Measurements from ENCODE around the gene SDK2. TPM values are rescaled to one million over a fixed set of nuclear protein-coding genes. Genes with fewer than 3 reads are reported as not detected.

The SDK2 gene
- total and polyA plus RNA-seq, 2 of the 4 experiments (the other 2 are of a cell fraction) = under 0.01 to 0.03 TPM

GRCh38 chr17:73533781-73534180 is 110.5 kb downstream of the SDK2 start:
- Histone ChIP-seq H3K27me3 (ENCODE audit: control insufficient read depth, insufficient read depth, low read length) (no peaks in the 10 kb centered on the region; the same call in 1 of the 2 replicates), H3K9ac (ENCODE audit: low read depth, low read length) (no peak overlapping the region), H3K18ac (ENCODE audit: low read depth, low read length) (no peak overlapping the region), H3K79me1 (ENCODE audit: low read depth in 1 of 2, low read length in 2 of 2) (no peaks in the 10 kb centered on the region), H3K4me2 (ENCODE audit: low read depth, low read length) (no peak overlapping the region), H3K36me3 (ENCODE audit: control insufficient read depth, insufficient read depth, low read length) (no peaks in the 10 kb centered on the region), H2AK9ac (replicated peaks; ENCODE audit: low read depth, low read length, poor library complexity) (no peak overlapping the region), H3K9me1 (ENCODE audit: insufficient read depth, low read length) (no peaks in the 10 kb centered on the region), H3K9me3 (ENCODE audit: control insufficient read depth, insufficient read depth, low read length) (no peaks in the 10 kb centered on the region), H3K56ac (ENCODE audit: extremely low read depth, insufficient read depth, low read length) (no peak overlapping the region), H4K5ac (ENCODE audit: low read depth, low read length) (no peak overlapping the region), H2BK120ac (ENCODE audit: low read depth, low read length) (no peak overlapping the region), H3K14ac (replicated peaks; ENCODE audit: low read depth, low read length) (no peak overlapping the region), H4K20me1 (ENCODE audit: insufficient read depth, low read length) (no peaks in the 10 kb centered on the region), H4K91ac (ENCODE audit: insufficient read depth, low read depth, low read length) (no peak overlapping the region), H2BK5ac (ENCODE audit: low read depth, low read length, poor library complexity, severe bottlenecking) (no peak overlapping the region), H3K27ac (ENCODE audit: insufficient read depth, low read length) (no peak overlapping the region), H4K8ac (ENCODE audit: low read depth in 2 of 2, low read length in 2 of 2) (no peak overlapping the region), H3K23ac (ENCODE audit: low read depth, low read length) (no peak overlapping the region), H3K4me3 (ENCODE audit: insufficient read depth, low read depth, low read length) (no peak overlapping the region), H2BK15ac (ENCODE audit: low read depth, low read length) (no peak overlapping the region), H2BK20ac (ENCODE audit: low read depth, low read length) (no peak overlapping the region), H2AK5ac (ENCODE audit: low read depth, low read length) (no peak overlapping the region), H3K4me1 (ENCODE audit: control insufficient read depth, insufficient read depth, low read length) (no peaks in the 10 kb centered on the region), H3K4ac (ENCODE audit: low read depth, low read length) (no peak overlapping the region), H2AFZ (replicated peaks; ENCODE audit: low read length, poor library complexity) (no peak overlapping the region)
- intact Hi-C loops (cut with micrococcal nuclease) (no loop called here), dilution Hi-C loops (cut with HindIII; ENCODE audit: low sequenced_read_pairs, unreplicated experiment) (no loop called here), in situ Hi-C loops (cut with MboI; ENCODE audit: low sequenced_read_pairs) (loop anchor here (25.0 kb wide), 1 partner anchor 271 kb away; the partner anchor contains the start of gene CPSF4L)
- ChIA-PET POLR2A (ENCODE audit: unreplicated experiment) (no interaction called here), CTCF (no interaction called here)
- ATAC-seq (ENCODE audit: low read depth) (no peak), DNase-seq (no peak)
- WGBS, 2 experiments (ENCODE audit: extremely low coverage in 2 of 2, insufficient read length in 1 of 2) = 41% methylated on average over 3 of the region's 7 CpGs; no CpG with 5 or more reads in 1 of the 2 experiments
- no peak for TF ChIP-seq RFX5 (IDR thresholded peaks at IDR 0.05; ENCODE audit: low read depth, low read length)
- no peak for TF ChIP-seq RAD21 (IDR thresholded peaks at IDR 0.05; ENCODE audit: low read length)
- TF ChIP-seq, protein P1, sequence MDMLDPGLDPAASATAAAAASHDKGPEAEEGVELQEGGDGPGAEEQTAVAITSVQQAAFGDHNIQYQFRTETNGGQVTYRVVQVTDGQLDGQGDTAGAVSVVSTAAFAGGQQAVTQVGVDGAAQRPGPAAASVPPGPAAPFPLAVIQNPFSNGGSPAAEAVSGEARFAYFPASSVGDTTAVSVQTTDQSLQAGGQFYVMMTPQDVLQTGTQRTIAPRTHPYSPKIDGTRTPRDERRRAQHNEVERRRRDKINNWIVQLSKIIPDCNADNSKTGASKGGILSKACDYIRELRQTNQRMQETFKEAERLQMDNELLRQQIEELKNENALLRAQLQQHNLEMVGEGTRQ (IDR thresholded peaks at IDR 0.05; ENCODE audit: low read depth, low read length) = no peak
- TF ChIP-seq, protein P2, sequence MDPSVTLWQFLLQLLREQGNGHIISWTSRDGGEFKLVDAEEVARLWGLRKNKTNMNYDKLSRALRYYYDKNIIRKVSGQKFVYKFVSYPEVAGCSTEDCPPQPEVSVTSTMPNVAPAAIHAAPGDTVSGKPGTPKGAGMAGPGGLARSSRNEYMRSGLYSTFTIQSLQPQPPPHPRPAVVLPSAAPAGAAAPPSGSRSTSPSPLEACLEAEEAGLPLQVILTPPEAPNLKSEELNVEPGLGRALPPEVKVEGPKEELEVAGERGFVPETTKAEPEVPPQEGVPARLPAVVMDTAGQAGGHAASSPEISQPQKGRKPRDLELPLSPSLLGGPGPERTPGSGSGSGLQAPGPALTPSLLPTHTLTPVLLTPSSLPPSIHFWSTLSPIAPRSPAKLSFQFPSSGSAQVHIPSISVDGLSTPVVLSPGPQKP (IDR thresholded peaks at IDR 0.05; ENCODE audit: borderline replicate concordance, low read depth, low read length) = no peak
- TF ChIP-seq FOS (IDR thresholded peaks at IDR 0.05; ENCODE audit: low read depth, low read length) = no peak
- no peak for TF ChIP-seq RCOR1 (IDR thresholded peaks at IDR 0.05; ENCODE audit: insufficient replicate concordance, low read length)
- TF ChIP-seq CEBPB (IDR thresholded peaks at IDR 0.05; ENCODE audit: low read depth, low read length) = no peak
- TF ChIP-seq CHD1 (IDR thresholded peaks at IDR 0.05; ENCODE audit: low read depth, low read length) = no peak
- no peak for TF ChIP-seq BHLHE40 (IDR thresholded peaks at IDR 0.05; ENCODE audit: low read depth, low read length)
- TF ChIP-seq MAZ (IDR thresholded peaks at IDR 0.05; ENCODE audit: borderline replicate concordance, low read depth, low read length) = no peak
- TF ChIP-seq POLR2A (IDR thresholded peaks at IDR 0.05; ENCODE audit: low read depth, low read length) = no peak
- no peak for TF ChIP-seq NFE2L2 (IDR thresholded peaks at IDR 0.05; ENCODE audit: low read depth, low read length)
- no TSS peak for BruUV-seq (replicated peaks)
